Keratinocyte (primary cell): Measurements from ENCODE around the gene PPIA. TPM values are rescaled to one million over a fixed set of nuclear protein-coding genes. Genes with fewer than 3 reads are reported as not detected.

Experiments
- DNase-seq: peaks from one replicate; pipeline ENCODE4 v3.0.0-alpha.2; 2011; ENCODE audit warnings: low read depth, missing footprints, low spot score
- FAIRE-seq: peaks from 2 replicates; lab custom pipeline; 2011; peaks lifted over from hg19 to GRCh38; lab: Jason Lieb, UNC
- H2AFZ ChIP-seq: 2 replicates; pipeline ENCODE4 v1.6.0; 2012; ENCODE audit warnings: low read length, control low read depth, inconsistent platforms; ENCODE audit not compliant: control insufficient read depth
- H3K27ac ChIP-seq: 2 replicates; pipeline ENCODE4 v1.5.1; 2011; ENCODE audit warnings: low read length; ENCODE audit not compliant: control insufficient read depth, insufficient read depth
- H3K27me3 ChIP-seq: 3 replicates; pipeline ENCODE4 v1.6.0; 2011; ENCODE audit warnings: low read length; ENCODE audit not compliant: control insufficient read depth, insufficient read depth; ENCODE audit errors: extremely low read depth
- H3K36me3 ChIP-seq, 2 experiments: 2 replicates in 1 of 2; 3 replicates in 1 of 2; pipeline ENCODE4 v1.5.1; 2011; ENCODE audit warnings: low read length in 2 of 2, mild to moderate bottlenecking in 1 of 2; ENCODE audit not compliant: control insufficient read depth in 2 of 2, insufficient read depth in 2 of 2; ENCODE audit errors: extremely low read depth in 1 of 2
- H3K4me1 ChIP-seq: 3 replicates; pipeline ENCODE4 v1.5.1; 2011; ENCODE audit warnings: low read length; ENCODE audit not compliant: control insufficient read depth, insufficient read depth; ENCODE audit errors: extremely low read depth
- H3K4me2 ChIP-seq: 3 replicates; pipeline ENCODE4 v1.6.0; 2011; ENCODE audit warnings: low read depth, low read length; ENCODE audit not compliant: control insufficient read depth, insufficient read depth; ENCODE audit errors: extremely low read depth
- H3K4me3 ChIP-seq, 3 experiments: fragments of 200-600 bp in 1 of 3; sonication (generic) in 1 of 3; 2 replicates in 2 of 3; 3 replicates in 1 of 3; pipeline ENCODE4 v1.5.1; 2011 to 2016; ENCODE audit warnings: low read length in 3 of 3, mild to moderate bottlenecking in 3 of 3, control low read depth in 2 of 3, inconsistent platforms in 1 of 3, low read depth in 1 of 3, mixed read lengths in 1 of 3, mixed run types in 1 of 3, moderate library complexity in 1 of 3; ENCODE audit not compliant: control insufficient read depth in 2 of 3, insufficient read depth in 2 of 3; ENCODE audit errors: extremely low read depth in 1 of 3
- H3K79me2 ChIP-seq: 2 replicates; pipeline ENCODE4 v1.6.0; 2012; ENCODE audit warnings: low read length; ENCODE audit not compliant: control insufficient read depth, insufficient read depth
- H3K9ac ChIP-seq: 3 replicates; pipeline ENCODE4 v1.6.0; 2011; ENCODE audit warnings: low read length; ENCODE audit not compliant: control insufficient read depth, insufficient read depth; ENCODE audit errors: extremely low read depth
- H3K9me1 ChIP-seq: 3 replicates; pipeline ENCODE4 v1.6.0; 2011; ENCODE audit warnings: low read length; ENCODE audit not compliant: control insufficient read depth, insufficient read depth; ENCODE audit errors: extremely low read depth
- H3K9me3 ChIP-seq: 2 replicates; pipeline ENCODE4 v1.5.1; 2012; ENCODE audit warnings: low read depth, low read length; ENCODE audit not compliant: control insufficient read depth
- H4K20me1 ChIP-seq: 3 replicates; pipeline ENCODE4 v1.6.0; 2011; ENCODE audit warnings: low read length; ENCODE audit not compliant: control insufficient read depth, insufficient read depth; ENCODE audit errors: extremely low read depth
- EZH2 ChIP-seq: IDR thresholded peaks from one replicate; pipeline ENCODE4 v1.6.1; 2012; ENCODE audit warnings: inconsistent platforms, mild to moderate bottlenecking, low read length, moderate library complexity
- dilution Hi-C: fragments of 300-500 bp; cut with MboI; formaldehyde crosslinking; loops from one replicate; pipeline ENCODE4 v1.7.0; 2020; ENCODE audit warnings: low sequenced_read_pairs; ENCODE audit not compliant: extremely low pct_ligation_motif_present
- polyA minus RNA-seq, 3 experiments: library from RNA; depleted of rRNA, polyadenylated mRNA; stranded (reverse); fragments of >200 nt; gene quantifications; 1 replicate in 1 of 3; 2 replicates in 1 of 3; 3 replicates in 1 of 3; pipeline ENCODE4 v1.2.3, GENCODE V29; 2011
- polyA plus RNA-seq, 5 experiments: library from polyadenylated mRNA; depleted of rRNA in 3 of 5; stranded (reverse) in 3 of 5; stranded (forward) in 1 of 5; unstranded in 1 of 5; fragments of >200 nt; gene quantifications; 1 replicate in 1 of 5; 2 replicates in 3 of 5; 3 replicates in 1 of 5; pipeline versions ENCODE4 v1.2.1 to v1.2.3, GENCODE V29; 2011 to 2012; ENCODE audit warnings: missing spikeins in 2 of 5, low read depth in 1 of 5, low replicate concordance in 1 of 5
- TF ChIP-seq, protein P1 (sequence below), 3 experiments: IDR thresholded peaks in 1 of 3; conservative IDR thresholded peaks in 1 of 3; optimal IDR thresholded peaks in 1 of 3; 2 replicates in 2 of 3; 3 replicates in 1 of 3; pipeline versions ENCODE3 to v1.5.1; 2011; ENCODE audit warnings: low read length in 3 of 3, mild to moderate bottlenecking in 3 of 3, moderate library complexity in 2 of 3, control low read depth in 1 of 3, inconsistent platforms in 1 of 3; ENCODE audit not compliant: insufficient read depth in 2 of 3; ENCODE audit errors: extremely low read depth in 1 of 3

PPIA gene
- polyA plus RNA-seq: 5,379 to 8,856 TPM (median 6,965 TPM) in 3 replicates
- 671 TPM for polyA plus RNA-seq (2011; ENCODE audit: low read depth)
- 6,024 and 8,186 TPM in 2 replicates for polyA plus RNA-seq (2011; cell fraction: cytosol; rRNA removed)
- 3,422 and 3,586 TPM in 2 replicates for polyA plus RNA-seq (2011; cell fraction: nucleus; rRNA removed)
- polyA plus RNA-seq (2012; ENCODE audit: low replicate concordance): 2,587 and 4,023 TPM in 2 replicates
- polyA minus RNA-seq: 828 to 2,438 TPM (median 2,293 TPM) in 3 replicates
- 1,285 TPM for polyA minus RNA-seq (2011; cell fraction: cytosol; rRNA and poly(A)+ RNA removed)
- 536 and 754 TPM in 2 replicates for polyA minus RNA-seq (2011; cell fraction: nucleus; rRNA and poly(A)+ RNA removed)

DNA sequence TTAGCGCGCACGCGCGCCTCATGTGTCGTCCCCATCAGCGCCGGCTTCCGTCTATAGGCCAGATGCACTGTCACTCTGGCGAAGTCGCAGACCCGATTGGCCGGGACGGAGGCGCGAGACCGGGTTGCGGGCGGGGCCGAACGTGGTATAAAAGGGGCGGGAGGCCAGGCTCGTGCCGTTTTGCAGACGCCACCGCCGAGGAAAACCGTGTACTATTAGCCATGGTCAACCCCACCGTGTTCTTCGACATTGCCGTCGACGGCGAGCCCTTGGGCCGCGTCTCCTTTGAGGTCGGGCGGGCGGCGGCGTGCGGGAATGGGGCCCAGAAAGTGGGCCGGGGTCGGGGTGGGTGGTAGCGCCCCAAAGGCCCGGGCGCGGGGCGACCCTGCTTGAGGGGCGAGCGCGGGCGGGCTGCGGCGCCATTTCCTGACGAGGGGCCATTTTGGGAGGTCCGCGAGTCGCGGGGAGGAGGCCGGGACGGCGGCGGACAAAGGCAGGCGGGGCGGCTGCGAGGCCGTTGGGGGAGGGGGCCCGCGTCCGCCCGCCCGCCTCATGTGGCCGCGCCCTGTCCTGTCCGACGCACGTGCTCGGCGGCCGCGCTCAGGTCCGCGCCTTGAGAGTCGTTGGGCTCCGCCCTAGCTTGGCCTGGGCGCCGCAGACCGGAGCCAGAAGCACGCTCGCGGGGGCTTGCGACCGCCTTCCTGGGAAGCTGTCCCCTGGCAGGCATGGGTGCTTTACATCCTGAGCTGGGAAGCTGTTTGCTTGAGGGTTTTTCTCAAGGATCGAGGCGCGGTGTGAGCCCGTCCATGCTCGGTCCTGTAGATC is at the start of gene PPIA:
Gene PPIA (plus strand): TSS at position 178 of the 825 bp plus-strand sequence. CDS start 44 bp downstream, at position 222.
- Histone ChIP-seq H3K27ac (peak within 1 kb of the TSS; percentile 100), H3K36me3 (peaks cover 9 to 30% of the 10 kb centered on the region in 2 experiments), H3K4me3 (peak within 1 kb of the TSS; percentile 73 to 98 (median 89)), H3K9me1 (no peaks in the 10 kb centered on the region), H4K20me1 (peaks cover 28% of the 10 kb centered on the region), H3K27me3 (no peaks in the 10 kb centered on the region), H2AFZ (peak within 1 kb of the TSS; percentile 89), H3K4me2 (peak within 1 kb of the TSS; percentile 97), H3K9me3 (no peaks in the 10 kb centered on the region), H3K4me1 (peaks cover 21% of the 10 kb centered on the region), H3K9ac (peak within 1 kb of the TSS; percentile 100), H3K79me2 (peaks cover 37% of the 10 kb centered on the region)
- dilution Hi-C loops: no loop called here
- FAIRE-seq (no peak), DNase-seq (peak; percentile 89)
- TF ChIP-seq, protein P1, sequence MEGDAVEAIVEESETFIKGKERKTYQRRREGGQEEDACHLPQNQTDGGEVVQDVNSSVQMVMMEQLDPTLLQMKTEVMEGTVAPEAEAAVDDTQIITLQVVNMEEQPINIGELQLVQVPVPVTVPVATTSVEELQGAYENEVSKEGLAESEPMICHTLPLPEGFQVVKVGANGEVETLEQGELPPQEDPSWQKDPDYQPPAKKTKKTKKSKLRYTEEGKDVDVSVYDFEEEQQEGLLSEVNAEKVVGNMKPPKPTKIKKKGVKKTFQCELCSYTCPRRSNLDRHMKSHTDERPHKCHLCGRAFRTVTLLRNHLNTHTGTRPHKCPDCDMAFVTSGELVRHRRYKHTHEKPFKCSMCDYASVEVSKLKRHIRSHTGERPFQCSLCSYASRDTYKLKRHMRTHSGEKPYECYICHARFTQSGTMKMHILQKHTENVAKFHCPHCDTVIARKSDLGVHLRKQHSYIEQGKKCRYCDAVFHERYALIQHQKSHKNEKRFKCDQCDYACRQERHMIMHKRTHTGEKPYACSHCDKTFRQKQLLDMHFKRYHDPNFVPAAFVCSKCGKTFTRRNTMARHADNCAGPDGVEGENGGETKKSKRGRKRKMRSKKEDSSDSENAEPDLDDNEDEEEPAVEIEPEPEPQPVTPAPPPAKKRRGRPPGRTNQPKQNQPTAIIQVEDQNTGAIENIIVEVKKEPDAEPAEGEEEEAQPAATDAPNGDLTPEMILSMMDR (optimal IDR thresholded peaks at IDR 0.05 in 1 of 3, IDR thresholded peaks at IDR 0.05 in 1 of 3, conservative IDR thresholded peaks at IDR 0.05 in 1 of 3; ENCODE audit: extremely low read depth in 1 of 3, insufficient read depth in 2 of 3, low read length in 3 of 3): no peak
- no peak for TF ChIP-seq EZH2

DNA sequence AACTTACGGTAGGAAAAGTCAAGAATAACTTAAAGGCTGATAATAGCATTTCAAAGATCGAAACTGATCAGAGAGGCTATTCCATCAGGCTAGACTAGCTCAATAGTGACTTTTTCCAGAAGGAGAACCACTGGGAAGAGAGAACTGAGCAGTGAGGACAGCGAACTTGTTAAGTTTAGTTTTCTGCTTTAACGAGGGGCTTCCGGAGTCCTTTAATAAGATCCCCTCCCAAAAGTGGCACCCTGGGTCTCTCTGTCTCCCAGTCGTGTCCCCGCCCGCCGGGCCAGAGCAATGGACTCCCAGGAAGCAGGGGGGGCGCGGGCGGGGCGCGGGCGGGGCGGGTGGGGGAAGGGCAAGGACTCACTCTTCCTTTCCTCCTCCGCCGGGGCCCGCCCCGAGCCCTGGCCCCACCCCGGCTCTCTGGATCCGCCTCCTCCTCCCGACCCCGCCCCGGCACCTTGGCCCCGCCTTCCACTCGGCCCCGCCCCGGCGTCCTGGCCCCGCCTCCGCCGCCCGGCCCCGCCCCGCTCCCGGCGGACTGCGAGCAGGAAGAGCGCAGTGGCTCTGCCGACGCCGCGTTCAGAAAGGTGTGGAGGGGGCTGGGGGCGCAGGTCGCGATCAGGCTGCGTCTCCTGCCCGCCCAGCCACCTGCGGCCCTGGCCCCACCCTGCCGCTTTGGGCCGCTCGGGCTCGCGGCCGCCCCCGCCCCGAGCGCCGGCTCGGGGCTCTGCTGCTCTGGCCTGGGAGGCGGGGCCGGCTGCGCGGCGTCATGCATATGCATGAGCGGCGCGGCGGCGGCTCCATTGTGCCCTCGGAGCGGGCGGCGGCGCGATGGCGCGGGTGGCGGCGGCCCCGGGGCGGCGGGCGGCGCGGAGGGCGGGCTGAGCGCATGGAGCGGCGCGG is 48.2 kb upstream of the PPIA start, which contains the start of gene ZMIZ2:
Gene ZMIZ2 (plus strand): TSS at position 803 of the 903 bp plus-strand sequence. CDS start 7,403 bp downstream, outside the sequence.
- peak within 1 kb of the TSS; percentile 79 for H3K9ac ChIP-seq
- FAIRE-seq: no peak
- H3K9me3 ChIP-seq: no peaks in the 10 kb centered on the region
- no peaks in the 10 kb centered on the region for H3K27me3 ChIP-seq
- peaks cover 3% of the 10 kb centered on the region for H4K20me1 ChIP-seq
- H2AFZ ChIP-seq: peak within 1 kb of the TSS; percentile 87
- dilution Hi-C loops: no loop called here
- H3K4me2 ChIP-seq: peak within 1 kb of the TSS; percentile 90
- peaks cover 36% of the 10 kb centered on the region for H3K4me1 ChIP-seq
- peaks cover 0 to 11% of the 10 kb centered on the region in 2 experiments for H3K36me3 ChIP-seq
- no peak for TF ChIP-seq EZH2
- TF ChIP-seq, protein P1 (optimal IDR thresholded peaks at IDR 0.05 in 1 of 3, IDR thresholded peaks at IDR 0.05 in 1 of 3, conservative IDR thresholded peaks at IDR 0.05 in 1 of 3; ENCODE audit: extremely low read depth in 1 of 3, insufficient read depth in 2 of 3, low read length in 3 of 3): no peak
- H3K9me1 ChIP-seq: peaks cover 4% of the 10 kb centered on the region
- peaks cover 27% of the 10 kb centered on the region for H3K79me2 ChIP-seq
- H3K4me3 ChIP-seq: peak within 1 kb of the TSS; percentile 67 to 89 (median 76)
- H3K27ac ChIP-seq: peak within 1 kb of the TSS; percentile 84
- DNase-seq: no peak
